T-cell (primary cell): ENCODE measurements around the gene PRR22. TPM values are rescaled to one million over a fixed set of nuclear protein-coding genes. Genes with fewer than 3 reads are reported as not detected.
A peak's percentile ranks its signal among the peaks of the same experiment; 100 is the strongest.

ENCODE experiments used
- ATAC-seq, 4 experiments: fragments of 200-7000 bp in 3 of 4; fragments of 150-1000 bp in 1 of 4; cut with Tn5 transposase; replicated peaks in 1 of 4; 1 replicate in 3 of 4; 2 replicates in 1 of 4; pipeline ENCODE4 v1.10.0; 2021; ENCODE audit warnings: moderate library complexity in 3 of 4, mild to moderate bottlenecking in 2 of 4, moderate number of reproducible peaks in 1 of 4
- CTCF ChIA-PET, 2 donors: fragments of 300-600 bp; sonication (Branson Sonifier 250); formaldehyde crosslinking; loops; one replicate each; lab custom pipeline; 2022; ENCODE audit warnings: antibody characterized with exemption in 2 of 2; lab: Charles Lee
- POLR2A ChIA-PET, 2 donors: fragments of 300-600 bp; sonication (Branson Sonifier 250); formaldehyde crosslinking; loops; one replicate each; lab custom pipeline; 2022; ENCODE audit warnings: antibody characterized with exemption in 2 of 2; lab: Charles Lee
- DNase-seq, 35 experiments: peaks; one replicate each; pipeline versions ENCODE4 v3.0.0 to v3.0.0-alpha.2; 2013 to 2023
- H3K27ac ChIP-seq: one replicate; pipeline ENCODE4 v1.5.1; 2013; ENCODE audit warnings: low read length
- H3K27me3 ChIP-seq, 2 experiments: replicated peaks in 1 of 2; 1 replicate in 1 of 2; 2 replicates in 1 of 2; pipeline versions ENCODE4 v1.6.1 to v1.7.0; 2013; ENCODE audit warnings: low read length in 1 of 2, mixed read lengths in 1 of 2; ENCODE audit not compliant: control insufficient read depth in 2 of 2, insufficient read depth in 2 of 2; ENCODE audit errors: extremely low read depth in 1 of 2
- H3K36me3 ChIP-seq, 2 donors: 1 replicate in 1 of 2; 2 replicates in 1 of 2; pipeline versions ENCODE4 v1.6.1 to v1.7.0; 2013; ENCODE audit warnings: low read length in 1 of 2; ENCODE audit not compliant: control insufficient read depth in 2 of 2, insufficient read depth in 1 of 2; ENCODE audit errors: extremely low read depth in 1 of 2
- H3K4me1 ChIP-seq, 2 experiments: 1 replicate in 1 of 2; 2 replicates in 1 of 2; pipeline versions ENCODE4 v1.6.1 to v1.7.0; 2013; ENCODE audit warnings: low read length in 2 of 2, mixed read lengths in 1 of 2; ENCODE audit not compliant: insufficient read depth in 2 of 2, control insufficient read depth in 1 of 2; ENCODE audit errors: extremely low read depth in 1 of 2
- H3K4me3 ChIP-seq, 2 donors: 1 replicate in 1 of 2; 2 replicates in 1 of 2; pipeline versions ENCODE4 v1.5.1 to v1.7.0; 2013; ENCODE audit warnings: mild to moderate bottlenecking in 2 of 2, low read length in 1 of 2, moderate library complexity in 1 of 2; ENCODE audit not compliant: control insufficient read depth in 1 of 2; ENCODE audit errors: extremely low read depth in 1 of 2
- H3K9me3 ChIP-seq: 2 replicates; pipeline ENCODE4 v1.7.0; 2013
- H3K27ac Mint-ChIP-seq, 2 donors: one replicate each; pipeline ENCODE4 v1.8.0; 2020 to 2021; ENCODE audit warnings: mild to moderate bottlenecking in 2 of 2, mixed read lengths in 2 of 2
- H3K27me3 Mint-ChIP-seq, 2 donors: one replicate each; pipeline ENCODE4 v1.8.0; 2021 to 2022; ENCODE audit warnings: mixed read lengths in 2 of 2
- H3K36me3 Mint-ChIP-seq: one replicate; pipeline ENCODE4 v1.8.0; 2021; ENCODE audit warnings: mixed read lengths
- H3K4me1 Mint-ChIP-seq, 3 donors: one replicate each; pipeline ENCODE4 v1.8.0; 2020 to 2022; ENCODE audit warnings: mixed read lengths in 3 of 3, mild to moderate bottlenecking in 1 of 3
- H3K4me3 Mint-ChIP-seq, 3 donors: one replicate each; pipeline ENCODE4 v1.8.0; 2020 to 2022; ENCODE audit warnings: mild to moderate bottlenecking in 3 of 3, mixed read lengths in 3 of 3, moderate library complexity in 3 of 3
- H3K9me3 Mint-ChIP-seq, 3 donors: one replicate each; pipeline ENCODE4 v1.8.0; 2020 to 2022; ENCODE audit warnings: mixed read lengths in 3 of 3
- WGBS: methylation state at CpG from one replicate; pipeline ENCODE4 v1.1.5; 2013; ENCODE audit warnings: missing lambda C conversion rate; ENCODE audit not compliant: insufficient coverage; 5-methylcytosine and 5-hydroxymethylcytosine counted together
- total RNA-seq, 35 experiments: library from RNA in 6 of 35; stranded (reverse) in 6 of 35; fragments of 120-200 nt in 1 of 35; gene quantifications; one replicate each; pipeline versions ENCODE4 v1.2.1 to v1.2.4 and lab custom pipeline; 2013 to 2026

The PRR22 gene
- total RNA-seq, 5 donors from 2014 or later (not counting 1 experiment from before 2014, with no cell fraction given), result 4.7 to 6.0 (median 5.5) TPM

GRCh38 chr19:5824751-5825150 is 40.2 kb upstream of the PRR22 start:
- Mint-ChIP-seq H3K36me3 (no peaks in the 10 kb centered on the region), H3K4me3 (no peak overlapping the region), H3K9me3 (no peaks in the 10 kb centered on the region), H3K27me3 (no peaks in the 10 kb centered on the region), H3K27ac (peak overlapping the region in 1 of 2 donors; percentile 36), H3K4me1 (peaks cover 14 to 17% (median 15%) of the 10 kb centered on the region in 3 donors)
- ATAC-seq, result no peak
- Histone ChIP-seq H3K4me3 (no peak overlapping the region), H3K27me3 (peaks cover 0 to 18% of the 10 kb centered on the region in 2 experiments), H3K27ac (no peak overlapping the region), H3K4me1 (peaks cover 6 to 29% of the 10 kb centered on the region in 2 experiments), H3K36me3 (no peaks in the 10 kb centered on the region), H3K9me3 (no peaks in the 10 kb centered on the region)
- WGBS, result 100% methylated on average over 8 of the region's 10 CpGs
- no peak for DNase-seq
- POLR2A ChIA-PET, result no interaction called here
- CTCF ChIA-PET, result no interaction called here

DNA sequence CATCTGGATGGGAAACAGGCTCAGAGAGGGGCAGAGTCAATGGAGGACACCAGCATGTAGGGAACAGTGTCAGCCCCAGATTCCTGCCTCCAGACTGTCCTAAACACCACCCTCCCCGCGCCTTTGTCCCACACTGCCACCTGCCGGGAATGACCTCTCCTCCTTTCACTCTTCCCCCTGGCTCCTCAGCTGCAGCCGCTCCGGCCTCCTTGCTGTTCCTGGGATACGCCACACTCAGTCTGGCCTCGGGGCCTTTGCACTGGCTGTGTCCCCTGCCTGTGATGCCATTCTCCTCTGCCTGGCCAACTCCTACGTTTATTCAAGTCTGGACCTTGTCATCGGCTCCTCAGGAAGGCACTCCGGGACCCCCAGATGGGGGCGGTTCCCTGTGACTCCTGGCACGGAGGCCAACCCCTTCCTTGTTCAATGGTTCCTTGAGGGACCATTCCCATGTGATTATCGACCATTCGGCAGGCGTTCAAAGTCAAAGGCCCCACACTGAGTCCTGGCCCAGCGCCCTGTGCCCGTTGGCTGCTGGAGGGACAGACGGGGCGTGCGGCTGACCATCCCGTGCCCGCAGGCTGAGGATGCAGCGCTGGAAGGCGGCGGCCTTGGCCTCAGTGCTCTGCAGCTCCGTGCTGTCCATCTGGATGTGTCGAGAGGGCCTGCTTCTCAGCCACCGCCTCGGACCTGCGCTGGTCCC is 39.2 kb upstream of the PRR22 start:
- no peak overlapping the region for H3K27ac Mint-ChIP-seq
- Histone ChIP-seq H3K36me3 (no peaks in the 10 kb centered on the region), H3K4me3 (no peak overlapping the region), H3K4me1 (peaks cover 5 to 20% of the 10 kb centered on the region in 2 experiments), H3K9me3 (no peaks in the 10 kb centered on the region), H3K27me3 (peaks cover 0 to 12% of the 10 kb centered on the region in 2 experiments), H3K27ac (no peak overlapping the region)
- POLR2A ChIA-PET, result no interaction called here
- no peaks in the 10 kb centered on the region for H3K9me3 Mint-ChIP-seq
- no peaks in the 10 kb centered on the region for H3K36me3 Mint-ChIP-seq
- CTCF ChIA-PET, result no interaction called here
- H3K4me3 Mint-ChIP-seq, result no peak overlapping the region
- no peak for DNase-seq
- H3K27me3 Mint-ChIP-seq, result no peaks in the 10 kb centered on the region
- no peak for ATAC-seq
- peaks cover 13 to 17% (median 15%) of the 10 kb centered on the region in 3 donors for H3K4me1 Mint-ChIP-seq
- 90% methylated on average over 30 of the region's 30 CpGs for WGBS

DNA sequence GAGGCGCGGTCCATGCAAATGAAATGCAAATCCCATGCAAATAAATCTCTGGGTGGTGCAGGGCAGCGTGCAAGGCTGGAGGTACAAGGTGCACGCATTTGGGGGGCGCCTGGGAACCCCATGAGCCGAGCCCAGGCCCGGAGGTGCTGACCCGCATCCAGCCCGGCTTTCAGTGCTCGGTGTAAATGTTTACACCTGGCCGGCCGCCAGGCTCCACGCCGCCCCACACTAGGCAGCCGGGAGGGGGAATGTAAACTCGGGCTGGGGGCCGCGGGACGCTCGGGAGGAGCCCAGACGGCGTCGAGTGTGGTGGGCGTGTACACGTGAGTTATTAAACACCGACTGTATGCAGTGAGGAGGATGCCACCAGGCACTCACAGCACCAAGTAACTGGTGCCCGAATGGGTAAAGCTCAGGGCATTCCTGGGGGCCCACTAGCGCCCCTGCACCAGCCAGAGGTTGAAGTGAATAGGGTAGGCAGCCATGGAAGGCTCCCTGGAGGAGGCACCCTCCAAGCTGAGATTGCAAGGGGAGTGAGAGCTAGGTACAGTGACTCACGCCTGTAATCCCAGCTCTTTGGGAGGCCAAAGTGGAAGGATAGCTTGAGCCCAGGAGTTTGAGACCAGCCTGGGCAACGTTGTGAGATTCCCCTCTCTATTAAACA is 37.8 kb upstream of the PRR22 start:
- POLR2A ChIA-PET, result interaction anchor here in 1 of 2 donors (0.6 kb wide), 1 partner anchor 76 kb away, joined by 3 read pairs; no protein-coding TSS in a partner anchor
- peaks cover 5 to 10% (median 10%) of the 10 kb centered on the region in 3 donors for H3K4me1 Mint-ChIP-seq

GRCh38 chr19:5821521-5822180 is 37.1 kb upstream of the PRR22 start:
- H3K27me3 Mint-ChIP-seq, result peaks cover 0 to 6% of the 10 kb centered on the region in 2 donors
- POLR2A ChIA-PET, result no interaction called here
- H3K36me3 Mint-ChIP-seq, result no peaks in the 10 kb centered on the region
- H3K36me3 ChIP-seq, result no peaks in the 10 kb centered on the region
- peaks cover 0 to 3% (median 3%) of the 10 kb centered on the region in 3 donors for H3K4me1 Mint-ChIP-seq
- no peak overlapping the region for H3K27ac ChIP-seq
- DNase-seq (no peak), ATAC-seq (no peak)
- H3K4me3 Mint-ChIP-seq, result no peak overlapping the region
- no peaks in the 10 kb centered on the region for H3K9me3 ChIP-seq
- H3K27me3 ChIP-seq, result peaks cover 0 to 10% of the 10 kb centered on the region in 2 experiments
- CTCF ChIA-PET, result no interaction called here
- H3K9me3 Mint-ChIP-seq, result no peaks in the 10 kb centered on the region
- no peak overlapping the region for H3K4me3 ChIP-seq
- WGBS, result 78% methylated on average over 7 of the region's 8 CpGs
- H3K4me1 ChIP-seq, result peaks cover 0 to 5% of the 10 kb centered on the region in 2 experiments
- H3K27ac Mint-ChIP-seq, result no peak overlapping the region

More for the DNA sequence above, 37.8 kb upstream of the PRR22 start:
- DNase-seq (no peak), ATAC-seq (no peak)
- WGBS, result 74% methylated on average over 26 of the region's 30 CpGs
- H3K4me3 Mint-ChIP-seq, result no peak overlapping the region
- peaks cover 0 to 10% of the 10 kb centered on the region in 2 experiments for H3K27me3 ChIP-seq
- CTCF ChIA-PET, result no interaction called here
- no peaks in the 10 kb centered on the region for H3K27me3 Mint-ChIP-seq
- no peaks in the 10 kb centered on the region for H3K36me3 ChIP-seq
- H3K27ac ChIP-seq, result no peak overlapping the region
- no peak overlapping the region for H3K4me3 ChIP-seq
- H3K9me3 ChIP-seq, result no peaks in the 10 kb centered on the region
- no peaks in the 10 kb centered on the region for H3K36me3 Mint-ChIP-seq
- no peaks in the 10 kb centered on the region for H3K9me3 Mint-ChIP-seq
- peaks cover 0 to 11% of the 10 kb centered on the region in 2 experiments for H3K4me1 ChIP-seq
- no peak overlapping the region for H3K27ac Mint-ChIP-seq

- DNase-seq (no peak), ATAC-seq (no peak)
- no peak overlapping the region for H3K27ac Mint-ChIP-seq
- CTCF ChIA-PET, result no interaction called here
- Histone ChIP-seq H3K27ac (no peak overlapping the region), H3K36me3 (no peaks in the 10 kb centered on the region), H3K27me3 (peaks cover 0 to 10% of the 10 kb centered on the region in 2 experiments), H3K4me3 (no peak overlapping the region), H3K9me3 (no peaks in the 10 kb centered on the region), H3K4me1 (no peaks in the 10 kb centered on the region)
- H3K9me3 Mint-ChIP-seq, result no peaks in the 10 kb centered on the region
- H3K36me3 Mint-ChIP-seq, result no peaks in the 10 kb centered on the region
- POLR2A ChIA-PET, result interaction anchor here in 1 of 2 donors (0.7 kb wide), 1 partner anchor 14 kb away, joined by 7 read pairs; no protein-coding TSS in a partner anchor
- WGBS, result 68% methylated on average over 3 of the region's 6 CpGs
- no peaks in the 10 kb centered on the region for H3K4me1 Mint-ChIP-seq
- H3K4me3 Mint-ChIP-seq, result no peak overlapping the region
- H3K27me3 Mint-ChIP-seq, result peaks cover 1 to 8% of the 10 kb centered on the region in 2 donors
Observed at GRCh38 chr19:5820785-5821184, 36.2 kb upstream of the PRR22 start.

DNA sequence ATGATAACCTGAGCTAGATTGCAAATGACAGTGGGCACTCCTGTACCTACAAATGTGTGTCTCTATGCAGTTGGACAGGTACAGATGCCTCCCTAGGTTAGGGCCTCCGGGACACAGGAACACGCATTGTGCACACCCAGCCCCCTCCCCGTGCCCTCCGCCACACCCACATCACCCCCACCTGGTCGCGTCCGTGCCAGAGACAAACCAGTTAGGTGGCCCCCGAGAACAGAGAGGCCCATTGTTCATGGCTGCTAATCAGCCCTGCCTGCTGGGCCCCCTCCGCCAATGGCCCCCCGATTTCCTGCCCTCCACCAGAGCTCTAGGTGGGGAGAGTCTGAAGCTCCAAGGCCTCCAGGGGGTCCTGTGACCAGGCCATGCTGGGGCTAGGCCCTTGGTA is 34.0 kb upstream of the PRR22 start:
- H3K27me3 ChIP-seq, result peaks cover 0 to 15% of the 10 kb centered on the region in 2 experiments
- no peaks in the 10 kb centered on the region for H3K4me1 ChIP-seq
- ChIA-PET POLR2A (no interaction called here), CTCF (interaction anchor here in 1 of 2 donors (0.7 kb wide), 1 partner anchor 19 kb away, joined by 4 read pairs; no protein-coding TSS in a partner anchor)
- ATAC-seq (no peak), DNase-seq (no peak)
- Mint-ChIP-seq H3K27me3 (peaks cover 1 to 8% of the 10 kb centered on the region in 2 donors), H3K27ac (no peak overlapping the region), H3K36me3 (no peaks in the 10 kb centered on the region), H3K4me1 (no peaks in the 10 kb centered on the region), H3K9me3 (no peaks in the 10 kb centered on the region), H3K4me3 (no peak overlapping the region)
- H3K36me3 ChIP-seq, result no peaks in the 10 kb centered on the region
- WGBS, result 83% methylated on average over 7 of the region's 10 CpGs
- H3K9me3 ChIP-seq, result no peaks in the 10 kb centered on the region
- no peak overlapping the region for H3K27ac ChIP-seq
- H3K4me3 ChIP-seq, result no peak overlapping the region
